ENCODE results near the gene GMEB2.
"Not testable (repeated sequence)": the region's sequence is repeated elsewhere in the genome, so short reads cannot be mapped to it uniquely, and the experiment has no call there.

GMEB2 gene

GRCh38 chr20:63573647-63574131, 53.2 kb downstream of the GMEB2 start:
- DNase-seq (ENCODE audit: low read depth in 3 of 3, low spot score in 1 of 3): no peak

DNA sequence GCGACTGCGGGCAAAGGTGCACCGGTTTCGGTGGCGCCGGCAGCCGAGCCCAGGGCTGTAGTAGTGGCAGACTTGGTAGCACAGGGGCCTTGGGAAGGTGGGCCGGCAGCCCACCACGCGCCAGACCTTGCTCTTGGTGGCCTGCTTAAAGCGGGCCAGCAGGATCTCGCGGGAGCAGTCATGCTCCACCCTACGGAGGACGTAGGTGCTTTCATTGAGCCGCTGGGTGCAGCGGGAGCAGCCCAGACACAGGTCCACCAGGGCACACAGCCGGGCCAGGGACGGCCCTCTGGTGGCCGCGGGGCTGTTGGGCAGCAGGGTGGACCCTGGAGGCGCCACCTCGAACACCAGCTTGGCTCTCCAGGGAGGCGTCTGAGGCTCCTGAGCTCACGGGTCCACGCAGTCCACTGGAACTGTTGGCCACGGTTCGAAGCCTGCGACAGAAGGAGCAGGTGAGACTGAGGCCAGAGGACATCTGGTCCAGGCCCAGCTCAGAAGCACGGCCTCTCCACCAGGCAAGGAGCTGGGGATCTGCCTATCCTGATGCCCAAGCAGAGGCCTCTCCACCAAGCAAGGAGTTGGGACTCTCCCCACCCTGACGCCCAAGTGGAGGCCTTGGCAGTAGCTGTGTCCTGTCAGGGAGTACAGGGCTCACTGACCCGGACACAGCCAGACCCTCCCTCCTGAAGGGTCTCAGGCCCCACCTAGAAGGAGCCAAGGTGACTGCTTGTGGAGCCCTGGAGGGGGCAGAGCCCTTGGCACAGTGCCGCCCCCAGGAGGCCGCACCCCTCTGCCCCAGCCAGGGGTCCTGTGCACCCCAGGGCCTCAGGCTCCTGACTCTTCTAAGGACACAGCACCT, 53.9 kb downstream of the GMEB2 start:
- no peak for DNase-seq (ENCODE audit: low read depth in 3 of 3, low spot score in 1 of 3)

DNA sequence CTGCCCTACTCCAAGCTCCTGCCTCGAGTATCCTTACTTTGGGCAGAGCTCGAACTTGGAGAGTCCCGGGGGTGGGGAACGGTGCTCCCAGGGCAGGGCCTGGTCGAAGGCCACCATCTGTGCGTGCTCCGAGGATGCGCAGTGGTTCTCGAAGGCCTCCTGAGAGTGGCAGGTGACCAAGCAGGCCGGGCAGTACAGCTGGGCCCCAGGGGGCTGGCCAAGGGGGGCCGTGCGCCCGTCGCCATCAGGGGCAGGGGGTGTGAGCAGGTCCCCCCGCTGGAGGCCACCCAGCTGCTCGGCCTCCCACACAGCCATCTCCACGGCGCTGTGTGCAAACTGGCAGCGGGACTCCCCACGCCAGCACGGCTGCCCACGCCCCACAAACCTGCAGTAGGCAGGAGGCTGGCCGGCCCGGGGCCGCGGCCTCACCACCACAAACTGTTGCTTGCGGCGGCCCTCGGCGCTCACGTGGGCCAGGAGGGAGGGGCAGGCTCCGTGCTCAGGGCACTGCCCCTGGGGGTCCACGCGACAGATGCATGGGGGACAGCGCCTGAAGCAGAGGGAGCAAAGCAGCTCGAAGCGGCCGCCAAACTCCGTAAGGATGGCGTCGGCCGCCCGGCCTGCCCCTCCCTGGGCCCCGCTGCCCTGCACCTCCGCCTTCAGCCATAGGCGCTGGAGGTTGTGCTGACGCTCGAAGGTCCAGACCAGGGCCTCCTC, 54.7 kb downstream of the GMEB2 start:
- DNase-seq (ENCODE audit: low read depth in 3 of 3, low spot score in 1 of 3): no peak

DNA sequence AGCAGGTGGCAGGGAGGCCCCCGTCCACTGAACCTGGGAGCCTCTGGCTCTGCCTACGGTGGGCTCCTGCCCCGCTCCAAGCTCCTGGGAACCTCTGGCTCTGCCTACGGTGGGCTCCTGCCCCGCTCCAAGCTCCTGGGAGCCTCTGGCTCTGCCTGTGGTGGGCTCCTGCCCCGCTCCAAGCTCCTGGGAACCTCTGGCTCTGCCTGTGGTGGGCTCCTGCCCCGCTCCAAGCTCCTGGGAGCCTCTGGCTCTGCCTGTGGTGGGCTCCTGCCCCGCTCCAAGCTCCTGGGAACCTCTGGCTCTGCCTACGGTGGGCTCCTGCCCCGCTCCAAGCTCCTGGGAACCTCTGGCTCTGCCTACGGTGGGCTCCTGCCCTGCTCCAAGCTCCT, 55.8 kb downstream of the GMEB2 start:
- not testable (repeated sequence) for DNase-seq (ENCODE audit: low read depth in 3 of 3, low spot score in 1 of 3)

DNA sequence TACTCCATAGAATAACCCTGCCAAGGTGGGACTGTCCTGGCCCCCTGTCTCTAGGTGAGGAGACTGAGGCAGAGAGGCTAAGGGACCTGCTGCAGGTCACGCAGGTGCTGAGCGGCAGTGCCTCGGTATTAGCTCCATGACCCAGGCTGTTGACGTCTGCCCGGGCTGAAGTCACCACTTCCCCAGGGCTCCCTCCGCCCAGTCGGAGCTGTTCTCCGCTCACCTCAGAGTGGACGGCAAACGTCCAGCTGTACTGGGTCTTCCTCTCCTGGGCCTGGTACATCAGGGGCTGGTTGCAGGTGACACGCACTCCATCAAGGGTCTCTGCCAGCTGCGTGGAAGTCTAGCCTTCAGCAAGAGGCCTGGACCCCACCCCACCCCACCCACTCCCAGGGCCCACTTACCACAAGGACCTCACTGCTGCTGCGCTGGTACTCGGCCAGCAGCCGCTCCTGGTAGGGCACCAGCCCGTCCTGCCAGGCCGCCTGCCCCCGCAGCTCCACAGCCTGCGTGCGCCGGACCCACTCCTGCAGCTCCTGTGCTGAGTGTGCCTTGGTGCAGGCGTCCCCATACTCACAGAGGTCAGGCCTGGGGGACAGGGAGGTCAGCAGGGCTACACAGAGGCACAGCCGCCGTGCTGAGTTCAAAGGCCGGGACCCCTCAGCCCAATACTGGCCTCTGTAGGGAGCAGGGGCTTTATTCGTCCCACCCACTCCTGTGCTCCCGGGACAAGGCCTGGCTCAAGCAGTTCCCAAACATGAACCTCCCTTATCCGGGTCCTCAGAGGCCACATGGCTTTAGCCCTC, 56.4 kb downstream of the GMEB2 start:
- DNase-seq (ENCODE audit: low read depth in 3 of 3, low spot score in 1 of 3): no peak

GRCh38 chr20:63568986-63569949, 57.6 kb downstream of the GMEB2 start:
- DNase-seq (ENCODE audit: low read depth in 3 of 3, low spot score in 1 of 3): no peak

DNA sequence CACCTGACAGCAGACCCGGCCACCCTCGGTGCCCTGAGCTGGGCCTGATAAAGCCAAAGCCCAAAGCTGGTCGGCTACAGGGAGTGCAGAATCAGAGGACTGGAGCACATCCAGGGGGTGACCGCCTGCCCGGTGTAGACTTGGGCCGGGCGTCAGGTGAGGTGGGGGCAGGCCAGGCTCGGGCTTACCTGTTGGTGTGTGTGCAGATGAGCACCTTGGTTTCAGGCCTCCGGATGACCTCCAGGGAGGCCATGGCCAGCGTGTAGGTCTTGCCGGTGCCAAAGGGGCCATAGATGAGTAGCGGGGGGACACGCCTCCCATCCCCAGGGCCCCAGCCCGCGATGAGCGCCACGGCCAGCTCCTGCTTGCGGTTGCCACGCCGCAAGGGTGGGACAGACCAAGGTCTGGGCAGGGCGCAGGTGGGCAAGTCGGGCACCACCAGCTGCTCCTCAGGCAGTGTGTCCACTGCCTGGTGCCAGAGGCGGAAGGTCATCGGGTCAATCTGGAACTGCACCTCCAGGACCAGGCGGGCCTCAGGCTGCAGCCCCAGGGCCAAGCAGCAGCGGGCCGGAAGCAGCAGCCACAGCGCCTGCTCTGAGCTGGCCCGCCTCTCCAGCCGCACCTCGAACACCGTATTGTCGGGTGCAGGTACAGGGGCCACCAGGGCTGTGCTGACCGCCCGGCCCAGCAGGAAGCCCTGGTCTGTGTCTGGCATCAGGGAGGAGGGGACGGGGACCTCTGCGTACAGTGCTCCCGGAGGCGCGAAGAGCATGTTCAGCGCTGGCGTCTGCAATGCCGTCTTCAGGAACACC, 58.5 kb downstream of the GMEB2 start:
- no peak for DNase-seq (ENCODE audit: low read depth in 3 of 3, low spot score in 1 of 3)

- no peak for DNase-seq (ENCODE audit: low read depth in 3 of 3, low spot score in 1 of 3)
These were observed 59.3 kb downstream of the GMEB2 start for GRCh38 chr20:63567386-63568169.

GRCh38 chr20:63567136-63567385, 59.8 kb downstream of the GMEB2 start:
- DNase-seq (ENCODE audit: low read depth in 3 of 3, low spot score in 1 of 3): no peak

DNA sequence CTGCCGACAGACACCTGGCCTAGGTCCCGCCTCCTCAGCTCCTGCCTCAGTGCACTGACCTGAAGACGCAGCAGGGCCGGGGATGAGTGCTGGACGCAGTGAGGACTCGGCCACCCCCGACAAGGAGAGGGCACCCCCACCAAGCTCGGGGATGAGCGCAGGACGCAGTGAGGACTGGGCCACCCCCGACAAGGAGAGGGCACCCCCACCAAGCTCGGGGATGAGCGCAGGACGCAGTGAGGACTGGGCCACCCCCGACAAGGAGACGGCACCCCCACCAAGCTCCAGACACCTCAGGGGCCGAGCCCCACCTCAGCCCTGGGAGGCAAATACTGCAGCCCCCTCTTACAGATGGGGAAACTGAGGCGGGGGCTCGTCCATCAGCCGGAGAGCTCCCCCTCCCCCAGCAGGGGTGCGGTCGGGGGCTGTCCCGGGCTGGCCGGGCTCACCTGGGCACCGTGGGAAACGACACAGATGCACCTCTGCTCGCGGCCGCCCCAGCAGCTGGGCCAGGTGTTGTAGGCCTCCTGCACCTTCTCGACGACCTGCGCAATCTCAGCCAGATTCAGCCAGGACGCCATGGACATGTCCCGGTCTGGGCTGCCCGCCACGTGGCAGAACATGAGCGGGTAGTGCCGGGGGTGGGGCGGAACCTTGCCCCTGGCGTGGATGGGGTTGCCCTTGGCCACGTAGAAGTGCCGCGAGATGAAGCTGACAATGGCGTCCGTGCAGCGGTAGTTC, 60.3 kb downstream of the GMEB2 start:
- no peak for DNase-seq (ENCODE audit: low read depth in 3 of 3, low spot score in 1 of 3)

GRCh38 chr20:63565699-63566335, 61.1 kb downstream of the GMEB2 start:
- no peak for DNase-seq (ENCODE audit: low read depth in 3 of 3, low spot score in 1 of 3)

DNA sequence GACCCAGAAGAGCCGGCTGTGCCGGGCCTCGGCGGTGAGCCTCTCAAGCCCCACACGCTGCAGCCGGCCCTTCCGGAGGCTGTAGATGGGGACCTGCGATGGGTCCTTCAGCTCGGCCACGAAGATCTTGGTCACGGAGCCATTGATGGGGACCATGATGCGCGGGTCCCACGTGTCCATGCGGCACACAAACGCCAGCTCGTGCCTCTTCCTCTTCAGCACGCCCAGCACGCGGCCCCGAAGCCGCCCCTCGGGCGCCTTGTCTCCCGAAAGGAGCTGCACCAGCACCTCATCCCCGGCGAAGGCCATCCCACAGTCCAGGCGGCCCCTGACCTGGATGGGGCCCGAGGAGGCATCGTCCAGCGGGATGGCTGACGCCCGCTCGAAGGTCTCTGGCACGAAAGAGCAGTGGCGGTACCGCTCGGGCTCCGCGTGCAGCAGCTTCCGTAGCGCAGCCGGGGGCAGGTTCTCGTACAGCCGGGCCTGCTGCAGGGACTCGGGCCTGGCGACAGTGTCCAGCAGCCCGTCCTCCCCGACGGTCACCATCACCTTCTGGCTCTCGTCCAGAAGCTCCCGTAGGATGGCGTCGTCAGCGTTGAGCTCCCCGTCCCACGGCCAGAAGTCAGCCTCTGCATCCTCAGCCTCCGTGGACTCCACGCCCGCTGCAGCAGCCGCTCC, 61.7 kb downstream of the GMEB2 start:
- no peak for DNase-seq (ENCODE audit: low read depth in 3 of 3, low spot score in 1 of 3)

GRCh38 chr20:63564036-63564810, 62.7 kb downstream of the GMEB2 start:
- no peak for DNase-seq (ENCODE audit: low read depth in 3 of 3, low spot score in 1 of 3)

- DNase-seq (ENCODE audit: low read depth in 3 of 3, low spot score in 1 of 3): no peak
These were observed 63.5 kb downstream of the GMEB2 start for GRCh38 chr20:63563225-63563935.

- no peak for DNase-seq (ENCODE audit: low read depth in 3 of 3, low spot score in 1 of 3)
These were observed 64.3 kb downstream of the GMEB2 start for GRCh38 chr20:63562461-63563224.

All from stimulated activated CD4-positive, alpha-beta T cell treated with anti-CD3 and anti-CD28 coated beads, TNF-alpha, amount 100 ng/mL, for 1 hour (primary cell).